Activated gamma-delta T cell treated with Interleukin-2 at 50 U/mL for 16 hours (primary cell): ENCODE results near the gene NT5C3A.
"Not testable (repeated sequence)": the region's sequence is repeated elsewhere in the genome, so short reads cannot be mapped to it uniquely, and the experiment has no call there.

Source experiments
- DNase-seq: peaks from one replicate; pipeline ENCODE4 v3.0.0-alpha.2; 2020

The NT5C3A gene

DNA sequence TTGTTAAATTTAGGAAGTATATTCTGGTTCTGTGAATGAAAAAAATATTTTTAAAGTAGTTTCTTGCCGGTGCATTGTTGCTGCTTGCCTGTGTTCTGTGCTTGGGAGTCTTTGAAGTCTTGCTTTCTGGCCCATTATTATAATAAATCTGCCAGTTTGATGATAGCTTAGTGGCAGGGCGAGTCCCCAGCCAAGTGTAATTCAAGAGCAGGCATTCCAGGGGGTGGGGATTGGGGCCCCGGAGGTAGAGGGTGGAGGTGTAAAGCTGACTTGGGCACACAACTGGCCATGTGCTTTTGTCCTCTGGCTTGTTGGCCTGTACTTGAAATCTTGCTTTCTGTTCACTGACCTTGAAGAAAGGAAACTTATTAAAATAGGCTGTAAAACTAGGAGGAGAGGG, 90.6 kb downstream of the NT5C3A start:
- DNase-seq: not testable (repeated sequence)

DNA sequence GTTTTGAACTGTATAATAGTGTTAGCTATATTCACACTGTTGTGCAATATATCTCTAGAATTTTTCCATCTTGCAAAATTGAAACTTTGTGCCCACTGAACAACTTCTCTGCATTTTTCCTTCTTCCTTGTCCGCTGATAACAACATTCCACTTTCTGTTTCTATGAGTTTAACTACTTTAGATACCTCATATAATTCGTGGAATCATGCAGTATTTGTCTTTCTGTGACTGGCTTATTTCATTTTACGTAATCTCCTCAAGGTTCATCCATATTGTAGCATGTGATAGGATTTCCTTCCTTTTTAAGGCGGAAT, 95.4 kb downstream of the NT5C3A start:
- DNase-seq: not testable (repeated sequence)

DNA sequence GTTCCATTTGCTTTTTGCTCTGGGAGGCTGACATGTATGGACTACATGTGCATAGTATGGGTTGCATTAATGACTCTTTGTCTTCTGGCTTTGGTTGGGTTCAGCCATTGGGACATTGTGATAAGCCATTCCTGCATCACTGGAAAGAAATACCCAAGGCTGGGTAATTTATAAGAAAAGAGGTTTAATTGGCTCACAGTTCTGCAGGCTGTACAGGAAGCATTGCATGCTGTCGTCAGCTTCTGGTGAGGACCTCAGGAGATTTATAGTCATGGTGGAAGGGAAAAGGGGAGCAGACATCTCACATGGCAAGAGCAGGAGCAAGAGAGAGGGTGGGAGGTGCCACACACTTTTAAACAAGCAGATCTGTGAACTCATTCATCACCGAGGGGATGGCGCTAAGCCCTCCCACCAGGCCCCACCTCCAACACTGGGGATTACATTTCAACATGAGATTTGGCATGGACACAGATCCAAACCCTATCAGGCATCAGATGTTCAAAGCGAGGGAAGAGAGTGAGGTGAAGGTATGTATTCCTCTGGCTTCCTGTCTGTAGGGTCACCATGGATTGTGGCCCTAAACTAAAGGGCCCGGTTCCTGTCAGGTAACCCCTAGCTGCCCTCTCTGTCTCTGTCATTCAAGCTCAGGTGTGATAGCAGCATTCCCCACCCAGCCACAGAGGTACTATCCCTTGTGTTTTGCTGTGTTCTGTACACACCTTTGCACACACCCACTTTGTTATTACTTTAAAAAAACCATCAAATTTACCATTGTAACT, 95.9 kb downstream of the NT5C3A start:
- not testable (repeated sequence) for DNase-seq

DNA sequence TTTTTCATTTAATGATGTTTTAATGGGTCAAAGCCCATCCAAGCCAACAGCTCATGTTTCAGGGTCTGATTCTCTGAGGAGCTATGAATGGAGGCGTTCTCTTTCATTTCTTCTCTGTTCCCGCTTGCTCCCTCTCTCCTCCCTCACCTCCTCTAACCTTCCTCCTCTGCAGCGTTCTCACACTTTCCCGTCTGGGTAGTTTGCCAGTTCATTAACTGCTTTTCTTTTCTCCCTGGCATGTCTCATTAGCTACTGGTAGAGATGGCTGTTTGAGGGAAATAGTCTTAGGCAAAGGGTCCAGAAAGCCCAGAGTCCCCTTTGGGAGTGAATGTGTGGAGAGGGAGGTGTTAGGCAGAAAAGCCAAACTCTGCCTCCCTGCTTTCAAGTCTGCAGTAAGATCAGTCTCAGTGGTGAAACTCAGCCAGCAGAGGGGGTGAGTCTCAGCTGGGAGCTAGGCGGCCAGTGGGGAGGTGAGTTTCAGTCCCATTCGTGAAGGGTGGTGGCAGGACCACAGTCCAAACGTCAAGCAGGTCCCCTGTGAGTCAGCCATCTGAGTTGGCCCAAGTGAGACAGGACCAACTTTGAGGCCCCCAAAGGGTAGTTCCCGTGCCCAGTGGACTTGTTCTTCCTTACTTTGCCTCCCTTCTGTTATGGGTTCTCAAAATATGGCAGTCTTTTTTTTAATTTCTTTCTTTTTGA, 98.0 kb downstream of the NT5C3A start:
- not testable (repeated sequence) for DNase-seq
